Measurements from ENCODE around the gene PRIMA1.

DNA sequence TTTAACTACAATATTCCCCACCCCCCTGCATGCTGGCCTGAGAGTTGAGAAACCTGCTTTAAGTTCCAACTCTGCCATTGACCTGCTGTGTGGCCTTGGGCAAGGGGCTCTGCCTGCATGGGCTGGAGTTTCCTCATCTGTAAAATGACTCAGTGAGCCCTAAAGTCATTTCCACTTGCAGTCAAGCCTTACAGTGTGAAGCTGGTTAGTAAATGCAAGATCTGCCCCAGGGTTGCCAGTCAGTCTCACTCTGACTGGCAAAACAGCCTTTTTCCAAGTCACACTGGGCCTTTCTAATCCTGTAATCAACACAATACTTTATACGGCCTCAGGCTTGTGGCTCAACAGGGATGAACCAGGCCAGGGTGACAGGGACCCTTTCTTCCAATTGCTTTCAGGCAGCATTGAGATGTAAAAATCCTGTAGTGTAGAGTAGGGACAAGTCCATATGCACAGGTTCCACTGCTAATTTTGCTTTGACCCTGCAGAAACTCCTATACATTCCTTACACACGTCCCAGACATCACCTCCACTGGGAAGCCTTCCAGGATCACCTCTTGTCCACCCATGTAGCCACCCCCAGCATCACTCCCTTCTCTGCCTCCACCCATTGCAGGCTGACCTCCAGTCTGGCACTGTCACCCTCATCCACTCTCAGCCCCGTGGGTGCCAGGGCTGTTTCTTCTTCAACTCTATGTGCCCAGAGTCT, 42.6 kb upstream of the PRIMA1 start:
- no peak for TF ChIP-seq POLR2A (IDR thresholded peaks at IDR 0.05)
- TF ChIP-seq, protein P1, sequence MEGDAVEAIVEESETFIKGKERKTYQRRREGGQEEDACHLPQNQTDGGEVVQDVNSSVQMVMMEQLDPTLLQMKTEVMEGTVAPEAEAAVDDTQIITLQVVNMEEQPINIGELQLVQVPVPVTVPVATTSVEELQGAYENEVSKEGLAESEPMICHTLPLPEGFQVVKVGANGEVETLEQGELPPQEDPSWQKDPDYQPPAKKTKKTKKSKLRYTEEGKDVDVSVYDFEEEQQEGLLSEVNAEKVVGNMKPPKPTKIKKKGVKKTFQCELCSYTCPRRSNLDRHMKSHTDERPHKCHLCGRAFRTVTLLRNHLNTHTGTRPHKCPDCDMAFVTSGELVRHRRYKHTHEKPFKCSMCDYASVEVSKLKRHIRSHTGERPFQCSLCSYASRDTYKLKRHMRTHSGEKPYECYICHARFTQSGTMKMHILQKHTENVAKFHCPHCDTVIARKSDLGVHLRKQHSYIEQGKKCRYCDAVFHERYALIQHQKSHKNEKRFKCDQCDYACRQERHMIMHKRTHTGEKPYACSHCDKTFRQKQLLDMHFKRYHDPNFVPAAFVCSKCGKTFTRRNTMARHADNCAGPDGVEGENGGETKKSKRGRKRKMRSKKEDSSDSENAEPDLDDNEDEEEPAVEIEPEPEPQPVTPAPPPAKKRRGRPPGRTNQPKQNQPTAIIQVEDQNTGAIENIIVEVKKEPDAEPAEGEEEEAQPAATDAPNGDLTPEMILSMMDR (IDR thresholded peaks at IDR 0.05) = no peak
